Breast epithelium (tissue), 4 donors: ENCODE results near the gene PRDM16. TPM values are rescaled to one million over a fixed set of nuclear protein-coding genes. Genes with fewer than 3 reads are reported as not detected.

Source experiments
- DNase-seq, 2 donors: peaks; one replicate each; pipeline ENCODE4 v3.0.0-alpha.2; 2019; ENCODE audit warnings: low spot score in 2 of 2
- H3K27ac ChIP-seq, 2 donors: fragments of 200-600 bp; sonication (generic) in 1 of 2; one replicate each; pipeline ENCODE4 v1.5.1; 2016 to 2019; ENCODE audit warnings: mild to moderate bottlenecking in 1 of 2
- H3K27me3 ChIP-seq, 2 donors: fragments of 200-600 bp; sonication (generic) in 1 of 2; one replicate each; pipeline versions ENCODE4 v1.5.1 to v1.6.0; 2017 to 2019; ENCODE audit warnings: control low read depth in 1 of 2, mild to moderate bottlenecking in 1 of 2
- H3K36me3 ChIP-seq: fragments of 200-600 bp; one replicate; pipeline ENCODE4 v1.5.1; 2019
- H3K4me1 ChIP-seq, 2 donors: fragments of 200-600 bp; sonication (generic); one replicate each; pipeline ENCODE4 v1.5.1; 2016 to 2019; ENCODE audit warnings: control low read depth in 1 of 2
- H3K4me3 ChIP-seq, 3 donors: fragments of 200-600 bp; sonication (generic); 1 replicate in 2 of 3; 2 replicates in 1 of 3; pipeline ENCODE4 v1.5.1; 2016 to 2019; ENCODE audit warnings: mild to moderate bottlenecking in 3 of 3, moderate library complexity in 2 of 3
- H3K9me3 ChIP-seq, 2 donors: fragments of 200-600 bp; sonication (generic) in 1 of 2; one replicate each; pipeline ENCODE4 v1.5.1; 2016 to 2019; ENCODE audit warnings: control low read depth in 1 of 2
- POLR2A ChIP-seq: fragments of 450-650 bp; IDR thresholded peaks from one replicate; pipeline ENCODE4 v1.6.1; 2016; ENCODE audit warnings: antibody characterized with exemption, mild to moderate bottlenecking, moderate library complexity
- POLR2AphosphoS5 ChIP-seq, 3 donors: sonication (generic); formaldehyde crosslinking; IDR thresholded peaks; one replicate each; pipeline ENCODE4 v1.6.1; 2017; ENCODE audit warnings: antibody characterized with exemption in 3 of 3
- intact Hi-C: fragments of 100-400 bp; cut with DNase I; formaldehyde crosslinking; loops from one replicate; pipeline ENCODE4 v1.15.1; 2023; ENCODE audit warnings: low total_unique reads
- total RNA-seq, 3 donors: library from RNA; depleted of rRNA; stranded (reverse); fragments of >200 nt; gene quantifications; one replicate each; pipeline ENCODE4 v1.1.0, GENCODE V29; 2016
- TF ChIP-seq, protein P1 (sequence below), 3 donors: fragments of 450-650 bp; IDR thresholded peaks; one replicate each; pipeline ENCODE4 v1.5.1; 2016 to 2017; ENCODE audit warnings: antibody characterized with exemption in 3 of 3, mild to moderate bottlenecking in 3 of 3, moderate library complexity in 3 of 3

Gene PRDM16
- total RNA-seq, 3 donors from 2014 or later: 0.48 to 3.8 (median 3.6) TPM

DNA sequence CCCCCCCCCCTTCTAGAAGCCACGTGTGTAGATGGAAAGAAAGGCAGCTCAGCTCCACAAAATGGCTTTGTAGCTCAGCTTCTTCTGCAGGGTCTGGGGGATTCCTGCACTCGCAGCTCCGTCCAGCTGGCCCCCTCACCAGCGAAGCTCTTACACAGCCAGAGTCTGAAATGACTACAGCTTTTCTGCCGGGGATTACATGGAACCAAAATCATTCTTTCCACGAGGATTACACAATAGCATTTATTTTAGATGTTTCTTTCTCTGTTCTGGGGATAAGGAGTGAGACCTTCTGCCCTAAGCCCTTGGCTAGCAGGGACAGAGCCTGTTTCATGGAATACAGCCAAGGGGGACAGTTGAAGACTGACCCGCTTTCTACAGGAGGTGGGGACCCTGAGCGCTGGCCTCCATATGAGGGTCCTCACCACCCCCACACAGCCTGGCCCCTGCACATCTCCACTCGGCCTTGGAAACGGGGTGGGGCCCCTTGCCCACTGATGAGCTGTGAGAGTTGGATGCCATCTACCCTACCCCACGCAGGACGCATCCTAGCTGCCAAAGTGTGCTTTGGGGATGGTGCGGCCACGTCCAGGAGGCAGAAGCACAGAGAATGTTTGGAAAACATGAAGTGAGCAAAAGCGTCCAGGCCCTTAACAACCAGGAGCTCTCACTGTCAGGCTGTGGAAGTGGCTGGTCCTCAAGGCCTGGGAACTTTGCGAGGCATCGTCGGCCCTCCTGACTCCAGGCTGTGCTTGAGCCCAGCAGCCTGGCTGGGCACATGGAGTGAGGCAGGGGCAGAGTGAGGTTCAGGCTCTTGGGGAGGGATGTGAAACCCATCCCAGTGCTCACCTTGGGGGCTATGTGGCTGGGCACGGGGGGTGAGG, 33.2 kb upstream of the PRDM16 start:
- peak overlapping the region in 1 of 2 donors; percentile 12 for H3K27ac ChIP-seq

DNA sequence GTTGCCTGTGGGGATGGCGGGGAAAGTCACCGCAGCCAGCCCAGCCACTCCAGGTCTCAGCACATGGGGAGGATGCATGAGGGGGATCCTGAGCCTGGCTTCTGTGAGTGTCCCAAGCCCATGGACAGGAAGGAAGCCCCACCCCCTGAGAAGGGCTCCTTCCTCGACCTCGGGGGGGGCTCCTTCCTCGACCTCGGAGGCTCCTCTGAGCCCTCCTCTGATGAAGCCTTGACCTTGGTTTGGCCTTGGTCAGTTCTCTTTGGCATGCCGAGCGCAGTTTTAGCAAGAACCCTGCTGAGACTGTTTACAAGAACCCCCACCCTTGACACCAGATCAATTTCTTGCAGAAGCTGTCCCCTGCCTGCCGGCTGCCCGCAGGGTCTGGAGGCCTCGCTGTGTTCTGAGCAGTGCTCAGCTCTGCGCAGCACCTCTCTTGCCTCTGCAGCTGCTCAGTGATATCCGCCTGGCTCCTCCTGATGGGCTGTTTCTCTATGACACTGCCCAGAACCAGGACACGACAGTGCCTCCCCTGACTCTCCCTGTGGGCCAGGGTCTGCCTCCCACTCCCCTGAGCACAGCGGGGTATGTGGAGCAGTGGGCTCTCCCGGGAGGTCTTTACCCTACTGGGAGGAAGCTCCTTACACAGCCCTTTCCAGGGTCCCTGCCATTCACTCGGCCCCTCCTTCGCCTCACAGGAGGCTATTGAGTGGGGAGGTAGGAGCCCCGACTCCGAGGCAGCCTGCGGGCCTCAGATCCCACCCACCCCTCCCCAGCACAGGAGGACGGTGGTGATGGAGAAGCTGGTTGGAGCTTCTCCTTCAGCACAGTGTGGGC, 32.3 kb upstream of the PRDM16 start:
- H3K4me3 ChIP-seq: no peak overlapping the region
- peaks cover 0 to 72% of the 10 kb centered on the region in 2 donors for H3K27me3 ChIP-seq
- TF ChIP-seq POLR2A: no peak
- no peak for TF ChIP-seq POLR2AphosphoS5 (IDR thresholded peaks at IDR 0.05)
- TF ChIP-seq, protein P1, sequence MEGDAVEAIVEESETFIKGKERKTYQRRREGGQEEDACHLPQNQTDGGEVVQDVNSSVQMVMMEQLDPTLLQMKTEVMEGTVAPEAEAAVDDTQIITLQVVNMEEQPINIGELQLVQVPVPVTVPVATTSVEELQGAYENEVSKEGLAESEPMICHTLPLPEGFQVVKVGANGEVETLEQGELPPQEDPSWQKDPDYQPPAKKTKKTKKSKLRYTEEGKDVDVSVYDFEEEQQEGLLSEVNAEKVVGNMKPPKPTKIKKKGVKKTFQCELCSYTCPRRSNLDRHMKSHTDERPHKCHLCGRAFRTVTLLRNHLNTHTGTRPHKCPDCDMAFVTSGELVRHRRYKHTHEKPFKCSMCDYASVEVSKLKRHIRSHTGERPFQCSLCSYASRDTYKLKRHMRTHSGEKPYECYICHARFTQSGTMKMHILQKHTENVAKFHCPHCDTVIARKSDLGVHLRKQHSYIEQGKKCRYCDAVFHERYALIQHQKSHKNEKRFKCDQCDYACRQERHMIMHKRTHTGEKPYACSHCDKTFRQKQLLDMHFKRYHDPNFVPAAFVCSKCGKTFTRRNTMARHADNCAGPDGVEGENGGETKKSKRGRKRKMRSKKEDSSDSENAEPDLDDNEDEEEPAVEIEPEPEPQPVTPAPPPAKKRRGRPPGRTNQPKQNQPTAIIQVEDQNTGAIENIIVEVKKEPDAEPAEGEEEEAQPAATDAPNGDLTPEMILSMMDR (IDR thresholded peaks at IDR 0.05): no peak
- H3K4me1 ChIP-seq: no peaks in the 10 kb centered on the region
- H3K27ac ChIP-seq: no peak overlapping the region
- no peaks in the 10 kb centered on the region for H3K9me3 ChIP-seq
- intact Hi-C loops: no loop called here
- H3K36me3 ChIP-seq: no peaks in the 10 kb centered on the region
- DNase-seq: no peak

More for the DNA sequence above, 33.2 kb upstream of the PRDM16 start:
- Histone ChIP-seq H3K4me3 (no peak overlapping the region), H3K36me3 (no peaks in the 10 kb centered on the region), H3K9me3 (no peaks in the 10 kb centered on the region), H3K27me3 (peaks cover 0 to 77% of the 10 kb centered on the region in 2 donors), H3K4me1 (no peaks in the 10 kb centered on the region)
- no peak for DNase-seq
- TF ChIP-seq POLR2A (no peak), POLR2AphosphoS5 (IDR thresholded peaks at IDR 0.05) (no peak)
- TF ChIP-seq, protein P1 (IDR thresholded peaks at IDR 0.05): no peak
- intact Hi-C loops: no loop called here

DNA sequence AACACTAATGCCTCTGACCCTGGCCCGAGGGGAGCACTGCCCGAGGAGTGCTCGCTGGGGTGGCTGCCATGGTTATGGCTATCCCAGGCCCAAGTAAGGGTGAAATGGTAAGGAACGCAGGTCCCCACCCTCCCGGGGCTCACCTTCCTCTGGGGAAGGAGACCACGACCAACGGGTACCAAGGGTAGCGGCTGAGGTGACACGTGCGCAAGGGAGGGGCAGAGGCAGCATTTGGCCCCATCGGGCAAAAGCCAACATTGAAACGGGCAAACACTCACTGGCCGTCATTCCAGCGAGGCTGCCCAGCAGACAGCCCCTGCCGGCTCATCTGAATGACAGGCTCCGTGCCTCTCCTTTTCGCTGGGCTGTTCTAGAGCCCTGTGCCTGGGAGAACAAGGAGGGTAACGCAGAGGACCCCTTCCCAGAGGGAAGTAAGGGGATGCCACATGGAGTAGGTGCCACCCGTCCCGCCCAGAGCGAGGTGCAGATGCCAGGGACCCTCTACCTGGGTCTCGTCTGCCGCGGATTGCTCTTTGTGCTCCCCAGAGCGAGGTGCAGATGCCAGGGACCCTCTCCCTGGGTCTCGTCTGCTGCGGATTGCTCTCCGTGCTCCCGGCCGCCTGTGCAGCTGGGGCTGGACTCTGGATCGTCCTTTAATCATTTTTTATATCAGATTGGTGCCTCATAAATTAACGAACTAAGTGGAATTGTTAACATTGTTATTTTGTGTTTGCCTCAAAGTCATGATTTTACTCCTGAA, 31.5 kb upstream of the PRDM16 start:
- DNase-seq: no peak
- H3K4me1 ChIP-seq: no peaks in the 10 kb centered on the region
- H3K9me3 ChIP-seq: no peaks in the 10 kb centered on the region
- no peak overlapping the region for H3K27ac ChIP-seq
- H3K36me3 ChIP-seq: no peaks in the 10 kb centered on the region
- TF ChIP-seq, protein P1 (IDR thresholded peaks at IDR 0.05): no peak
- TF ChIP-seq POLR2AphosphoS5 (IDR thresholded peaks at IDR 0.05) (no peak), POLR2A (no peak)
- no peak overlapping the region for H3K4me3 ChIP-seq
- H3K27me3 ChIP-seq: peaks cover 0 to 65% of the 10 kb centered on the region in 2 donors
- intact Hi-C loops: no loop called here

DNA sequence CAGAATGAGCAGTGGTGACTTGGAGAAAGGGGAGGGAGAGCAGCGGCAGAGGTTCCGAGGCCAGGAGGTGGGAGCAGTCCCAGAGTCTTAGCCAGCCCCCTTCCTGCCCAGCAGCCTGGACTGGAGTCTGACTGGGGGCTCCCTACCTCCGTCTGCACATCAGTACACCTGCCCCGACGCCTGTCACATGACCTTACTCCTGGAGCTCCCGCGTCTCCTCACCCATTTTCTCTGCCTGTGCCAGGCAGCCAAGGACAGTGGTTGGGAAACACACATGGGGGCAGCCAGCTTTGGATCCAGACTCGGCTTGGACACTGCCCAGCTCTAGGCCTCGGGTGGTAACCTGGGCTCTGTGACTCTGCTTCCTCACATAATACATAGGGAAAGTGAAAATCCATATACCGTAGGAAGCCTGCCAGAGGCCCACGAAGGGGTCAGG, 30.9 kb upstream of the PRDM16 start:
- Histone ChIP-seq H3K9me3 (no peaks in the 10 kb centered on the region), H3K4me3 (no peak overlapping the region), H3K36me3 (no peaks in the 10 kb centered on the region), H3K4me1 (no peaks in the 10 kb centered on the region), H3K27ac (no peak overlapping the region), H3K27me3 (peaks cover 0 to 62% of the 10 kb centered on the region in 2 donors)
- peak in 1 of 2 donors; percentile 37 for DNase-seq
- TF ChIP-seq POLR2A (no peak), POLR2AphosphoS5 (IDR thresholded peaks at IDR 0.05) (no peak)
- TF ChIP-seq, protein P1 (IDR thresholded peaks at IDR 0.05): no peak
- intact Hi-C loops: no loop called here
